Testis (tissue), 3 donors: ENCODE data around the gene TNS3. TPM values are rescaled to one million over a fixed set of nuclear protein-coding genes. Genes with fewer than 3 reads are reported as not detected.

Experiments used
- DNase-seq: peaks from one replicate; pipeline ENCODE4 v3.0.0-alpha.2; 2019
- H3K27ac ChIP-seq, 2 donors: fragments of 200-600 bp; sonication (generic); one replicate each; pipeline ENCODE4 v1.5.1; 2019
- H3K27me3 ChIP-seq: fragments of 200-600 bp; sonication (generic); one replicate; pipeline ENCODE4 v1.5.1; 2019
- H3K36me3 ChIP-seq: fragments of 200-600 bp; sonication (generic); one replicate; pipeline ENCODE4 v1.5.1; 2017; ENCODE audit warnings: low read depth; ENCODE audit errors: missing control alignments
- H3K4me1 ChIP-seq: fragments of 200-600 bp; sonication (generic); one replicate; pipeline ENCODE4 v1.5.1; 2019
- H3K4me3 ChIP-seq, 2 donors: fragments of 200-600 bp; sonication (generic); one replicate each; pipeline ENCODE4 v1.5.1; 2017 to 2019
- H3K9me3 ChIP-seq: fragments of 200-600 bp; sonication (generic); one replicate; pipeline ENCODE4 v1.5.1; 2017
- POLR2A ChIP-seq: fragments of 450-650 bp; IDR thresholded peaks from one replicate; pipeline ENCODE4 v1.6.1; 2017; ENCODE audit warnings: antibody characterized with exemption, mild to moderate bottlenecking, moderate library complexity
- WGBS, 2 donors: methylation state at CpG; one replicate each; pipeline ENCODE4 v1.1.5; 2018; 5-methylcytosine and 5-hydroxymethylcytosine counted together
- intact Hi-C: fragments of 100-400 bp; cut with DNase I; formaldehyde crosslinking; loops from one replicate; pipeline ENCODE4 v1.15.1; 2023; ENCODE audit warnings: low total_unique reads
- polyA plus RNA-seq: library from polyadenylated mRNA; stranded (reverse); fragments of 350-450 nt; fragmentation: Illumina TruSeq; extraction: RNeasy Lipid Tissue Mini Kit (QIAGEN cat#74804); gene quantifications from one replicate; pipeline ENCODE4 v1.2.3, GENCODE V29; 2014; ENCODE audit warnings: low read depth, low replicate concordance; ENCODE audit not compliant: insufficient read depth
- total RNA-seq, 2 donors: library from RNA; depleted of rRNA; stranded (reverse); fragments of >200 nt; gene quantifications; one replicate each; pipeline ENCODE4 v1.2.3, GENCODE V29; 2016
- TF ChIP-seq, protein P1 (sequence below), 3 experiments: fragments of 450-650 bp in 2 of 3; fragments of 200-600 bp in 1 of 3; sonication (generic) in 1 of 3; IDR thresholded peaks; one replicate each; pipeline ENCODE4 v1.5.1; 2016 to 2019; ENCODE audit warnings: antibody characterized with exemption in 3 of 3, mild to moderate bottlenecking in 2 of 3, moderate library complexity in 1 of 3

The TNS3 gene
- total and polyA plus RNA-seq, 3 donors from 2014 or later = 28.5 to 93.5 (median 60.0) TPM

DNA sequence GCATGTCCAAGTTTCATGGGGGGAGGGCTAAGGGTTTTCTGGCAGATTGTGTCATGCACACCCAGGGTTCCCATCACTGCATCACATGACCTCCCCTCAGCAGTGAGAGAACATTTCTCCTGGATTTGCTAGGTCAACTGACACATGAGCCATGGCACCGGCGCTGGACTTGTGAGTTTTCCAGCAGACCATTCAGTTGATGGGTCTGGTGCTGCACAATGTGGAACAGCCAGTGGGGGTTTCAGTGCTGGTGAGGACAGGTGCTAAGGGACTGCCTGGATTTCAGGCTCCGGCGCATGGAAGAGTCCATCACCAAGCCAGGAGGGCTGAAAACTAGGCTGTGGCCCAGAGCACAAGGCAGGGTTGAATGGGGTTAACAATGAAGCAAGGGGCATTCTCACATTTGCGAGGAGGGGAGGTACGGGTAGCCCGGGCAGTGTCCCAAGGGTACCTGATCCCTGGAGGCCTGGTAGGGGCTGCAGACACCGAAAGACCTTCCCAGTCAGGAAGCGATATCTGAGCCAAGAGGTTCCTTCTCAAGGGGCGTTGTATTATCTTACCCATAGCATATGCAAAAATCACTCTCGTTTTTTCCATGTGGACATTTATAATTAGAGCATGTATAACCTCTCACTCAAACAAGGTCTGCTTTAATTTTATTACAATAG, 203.0 kb downstream of the TNS3 start:
- Histone ChIP-seq H3K4me3 (no peak overlapping the region), H3K27ac (no peak overlapping the region), H3K27me3 (no peaks in the 10 kb centered on the region), H3K9me3 (no peaks in the 10 kb centered on the region), H3K4me1 (peaks cover 22% of the 10 kb centered on the region), H3K36me3 (no peaks in the 10 kb centered on the region)
- TF ChIP-seq, protein P1, sequence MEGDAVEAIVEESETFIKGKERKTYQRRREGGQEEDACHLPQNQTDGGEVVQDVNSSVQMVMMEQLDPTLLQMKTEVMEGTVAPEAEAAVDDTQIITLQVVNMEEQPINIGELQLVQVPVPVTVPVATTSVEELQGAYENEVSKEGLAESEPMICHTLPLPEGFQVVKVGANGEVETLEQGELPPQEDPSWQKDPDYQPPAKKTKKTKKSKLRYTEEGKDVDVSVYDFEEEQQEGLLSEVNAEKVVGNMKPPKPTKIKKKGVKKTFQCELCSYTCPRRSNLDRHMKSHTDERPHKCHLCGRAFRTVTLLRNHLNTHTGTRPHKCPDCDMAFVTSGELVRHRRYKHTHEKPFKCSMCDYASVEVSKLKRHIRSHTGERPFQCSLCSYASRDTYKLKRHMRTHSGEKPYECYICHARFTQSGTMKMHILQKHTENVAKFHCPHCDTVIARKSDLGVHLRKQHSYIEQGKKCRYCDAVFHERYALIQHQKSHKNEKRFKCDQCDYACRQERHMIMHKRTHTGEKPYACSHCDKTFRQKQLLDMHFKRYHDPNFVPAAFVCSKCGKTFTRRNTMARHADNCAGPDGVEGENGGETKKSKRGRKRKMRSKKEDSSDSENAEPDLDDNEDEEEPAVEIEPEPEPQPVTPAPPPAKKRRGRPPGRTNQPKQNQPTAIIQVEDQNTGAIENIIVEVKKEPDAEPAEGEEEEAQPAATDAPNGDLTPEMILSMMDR (IDR thresholded peaks at IDR 0.05) = no peak
- TF ChIP-seq POLR2A = no peak
- intact Hi-C loops = no loop called here
- no peak for DNase-seq
- WGBS, 2 donors = 90 to 94% methylated on average over 11 of the region's 11 CpGs

GRCh38 chr7:47377741-47378140, 204.2 kb downstream of the TNS3 start:
- WGBS, 2 donors = 84 to 93% methylated on average over 4 of the region's 4 CpGs
- no peak for TF ChIP-seq POLR2A
- TF ChIP-seq, protein P1 (IDR thresholded peaks at IDR 0.05) = no peak
- no peak for DNase-seq
- intact Hi-C loops = no loop called here
- Histone ChIP-seq H3K27ac (no peak overlapping the region), H3K9me3 (no peaks in the 10 kb centered on the region), H3K27me3 (no peaks in the 10 kb centered on the region), H3K4me1 (peaks cover 25% of the 10 kb centered on the region), H3K4me3 (no peak overlapping the region), H3K36me3 (no peaks in the 10 kb centered on the region)

GRCh38 chr7:47376991-47377616, 204.8 kb downstream of the TNS3 start:
- Histone ChIP-seq H3K36me3 (no peaks in the 10 kb centered on the region), H3K9me3 (no peaks in the 10 kb centered on the region), H3K4me1 (peaks cover 31% of the 10 kb centered on the region), H3K27me3 (no peaks in the 10 kb centered on the region), H3K27ac (no peak overlapping the region), H3K4me3 (no peak overlapping the region)
- TF ChIP-seq POLR2A = no peak
- TF ChIP-seq, protein P1 (IDR thresholded peaks at IDR 0.05) = no peak
- DNase-seq = no peak
- WGBS, 2 donors = 88 to 92% methylated on average over 10 of the region's 10 CpGs
- intact Hi-C loops = no loop called here

DNA sequence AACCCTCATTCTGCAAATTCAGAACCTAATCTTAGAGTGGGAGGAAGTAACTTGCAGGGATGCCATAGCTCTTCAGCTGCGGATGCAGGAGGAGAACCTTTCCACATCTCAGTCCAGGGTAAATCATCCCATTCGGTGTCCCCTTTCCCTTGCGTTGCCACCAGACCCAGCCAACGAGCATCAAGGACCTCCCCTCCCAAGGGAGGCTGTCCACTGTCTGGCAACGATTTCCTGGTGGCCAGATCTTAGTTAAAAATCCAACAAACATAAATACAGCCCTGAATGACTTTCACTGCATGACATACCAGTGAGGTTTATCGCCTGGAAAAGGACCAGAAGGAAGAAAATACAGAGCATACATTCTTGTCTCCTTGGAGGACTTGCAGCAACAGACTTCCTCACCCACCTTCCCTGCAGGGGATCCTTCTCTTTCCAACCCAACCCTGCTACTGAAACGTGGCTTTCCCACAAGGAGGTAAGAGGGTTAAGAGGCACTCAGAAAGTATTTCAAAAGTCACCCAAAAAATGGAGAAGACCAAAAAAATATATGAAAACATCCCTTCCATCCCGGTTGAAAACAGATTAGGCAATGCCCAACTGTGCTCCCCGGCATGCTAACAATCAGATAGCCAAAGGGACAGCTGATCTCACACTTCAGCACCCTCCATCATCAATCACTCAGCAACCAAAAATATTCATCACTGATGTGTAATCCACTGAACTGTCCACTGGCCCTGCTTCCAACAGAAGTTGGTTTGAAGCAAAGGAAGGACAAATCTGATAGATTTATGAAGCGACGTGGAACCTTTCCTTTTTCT, 206.6 kb downstream of the TNS3 start:
- Histone ChIP-seq H3K27me3 (no peaks in the 10 kb centered on the region), H3K27ac (no peak overlapping the region)
- WGBS, 2 donors = 80 to 83% methylated on average over 10 of the region's 11 CpGs

More for the DNA sequence above, 206.6 kb downstream of the TNS3 start:
- Histone ChIP-seq H3K4me3 (no peak overlapping the region), H3K4me1 (peaks cover 23% of the 10 kb centered on the region), H3K9me3 (no peaks in the 10 kb centered on the region), H3K36me3 (no peaks in the 10 kb centered on the region)
- TF ChIP-seq, protein P1 (IDR thresholded peaks at IDR 0.05) = no peak
- no peak for TF ChIP-seq POLR2A
- DNase-seq = no peak
- intact Hi-C loops = no loop called here
